HG03139 (cell line): Measurements from ENCODE around the gene ASAP2.
"Not testable (repeated sequence)": the region's sequence is repeated elsewhere in the genome, so short reads cannot be mapped to it uniquely, and the experiment has no call there.

ENCODE experiments used
- ATAC-seq: cut with Tn5 transposase; IDR thresholded peaks from one replicate; pipeline ENCODE4 v1.9.1; 2021; ENCODE audit not compliant: unreplicated experiment

ASAP2 gene

GRCh38 chr2:9210030-9210429, 3.4 kb downstream of the ASAP2 start:
- no peak for ATAC-seq

DNA sequence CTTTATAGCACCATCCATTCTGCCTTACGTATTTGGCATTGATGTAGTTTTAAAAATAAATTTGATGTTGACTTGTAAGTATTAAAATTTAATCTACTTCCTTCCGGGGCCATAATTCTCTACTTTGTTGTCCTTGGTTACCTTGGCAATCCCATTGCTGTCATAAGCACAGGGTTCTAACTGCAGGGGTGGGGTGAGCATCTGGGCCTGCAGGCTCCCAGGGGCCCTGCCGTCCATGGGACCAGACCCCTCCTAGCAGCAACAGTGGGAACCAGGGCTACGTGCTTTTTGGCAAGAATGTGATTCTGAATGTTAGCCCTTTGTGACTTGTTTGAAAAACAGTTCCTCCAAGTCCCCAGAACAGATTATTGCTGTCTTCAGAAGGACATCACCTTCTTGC, 4.9 kb downstream of the ASAP2 start:
- no peak for ATAC-seq

- ATAC-seq: no peak
These were observed 5.5 kb downstream of the ASAP2 start for GRCh38 chr2:9212010-9212635.

DNA sequence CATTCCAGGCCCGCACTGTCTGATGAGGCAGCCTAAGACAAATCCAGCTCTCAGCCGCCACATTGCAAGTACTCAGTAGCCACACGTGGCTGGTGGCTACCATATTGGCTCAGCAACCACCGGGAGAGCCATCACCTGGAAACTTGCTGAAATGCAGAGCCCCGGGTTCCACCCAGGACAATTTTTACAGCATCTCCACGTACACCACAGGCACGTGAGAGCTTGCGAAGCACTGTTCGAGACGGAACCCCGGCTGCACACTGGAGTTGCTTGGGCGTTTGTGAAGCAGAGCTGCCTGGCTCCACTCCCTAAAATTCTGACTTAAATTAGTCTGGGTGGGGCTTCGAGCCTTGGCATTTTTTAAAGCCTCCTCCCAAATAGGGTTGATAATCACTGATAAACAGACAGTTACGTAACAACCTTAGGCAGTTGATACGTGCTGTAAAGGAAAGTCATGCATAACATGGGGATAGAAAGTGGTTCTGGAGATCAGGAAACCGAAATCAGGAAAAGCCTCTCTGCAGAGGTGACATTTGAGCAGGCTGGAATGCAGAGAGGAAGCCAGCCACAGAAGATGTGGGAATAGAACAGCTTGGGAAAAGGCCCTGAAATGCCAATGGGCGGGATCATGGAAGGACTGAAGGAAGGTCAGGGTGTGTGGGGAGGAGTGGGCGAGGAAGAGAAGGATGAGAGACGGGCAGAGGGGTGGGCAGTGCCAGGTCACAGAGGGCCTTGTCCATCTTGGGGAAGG, 6.2 kb downstream of the ASAP2 start:
- ATAC-seq: no peak

DNA sequence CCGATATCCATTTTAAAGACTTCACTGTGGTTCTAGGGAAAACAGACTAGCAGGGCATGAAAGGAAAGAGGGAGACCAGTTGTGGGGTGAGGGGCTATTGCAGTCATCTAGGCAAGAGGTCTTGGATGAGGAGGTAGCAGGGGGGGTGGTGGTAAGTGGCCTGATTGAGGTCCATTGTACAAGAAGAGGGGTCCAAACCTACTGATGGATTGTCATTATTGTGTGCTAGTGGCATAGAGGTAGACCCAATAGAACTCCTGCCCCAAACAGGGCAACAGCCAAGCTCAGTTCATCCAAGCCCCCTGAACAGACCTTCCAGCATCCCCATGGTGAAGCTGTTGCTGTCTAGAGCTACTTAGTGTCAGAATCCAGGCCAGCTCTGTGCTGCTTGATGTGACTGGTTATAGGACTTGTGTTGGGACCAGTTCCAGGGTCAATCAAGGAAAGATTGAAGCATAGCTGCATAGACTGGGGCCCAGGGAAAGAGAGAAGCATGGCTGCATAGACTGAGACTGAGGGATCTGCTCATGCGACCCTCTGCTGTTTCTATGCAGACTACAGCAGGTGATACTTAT, 7.0 kb downstream of the ASAP2 start:
- ATAC-seq: no peak

- no peak for ATAC-seq
These were observed 8.3 kb downstream of the ASAP2 start for GRCh38 chr2:9214873-9215272.

- no peak for ATAC-seq
These were observed 9.1 kb downstream of the ASAP2 start for GRCh38 chr2:9215680-9216079.

- ATAC-seq: not testable (repeated sequence)
These were observed 9.5 kb downstream of the ASAP2 start for GRCh38 chr2:9216143-9216542.

GRCh38 chr2:9217838-9218770, 11.5 kb downstream of the ASAP2 start:
- no peak for ATAC-seq

DNA sequence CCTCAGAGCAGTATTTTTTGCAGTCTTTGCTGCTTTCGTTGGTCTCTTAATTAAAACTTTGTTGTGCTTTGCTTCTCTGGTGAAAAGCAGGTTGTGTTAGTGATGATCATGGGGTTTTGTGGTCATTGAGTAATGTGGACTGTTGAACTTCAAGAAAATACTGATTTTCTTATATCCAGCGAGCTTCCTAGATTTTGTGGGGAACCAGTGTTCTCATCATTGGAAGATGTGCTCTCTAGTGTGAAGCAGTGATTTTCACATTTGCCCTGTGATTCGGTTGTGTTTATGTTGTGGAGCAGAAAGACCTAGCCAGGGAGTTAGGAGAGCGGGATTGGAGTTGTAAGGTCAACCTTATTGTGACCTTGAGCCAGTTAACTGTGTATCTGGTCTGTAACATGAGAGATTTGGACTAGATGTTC, 12.4 kb downstream of the ASAP2 start:
- no peak for ATAC-seq

DNA sequence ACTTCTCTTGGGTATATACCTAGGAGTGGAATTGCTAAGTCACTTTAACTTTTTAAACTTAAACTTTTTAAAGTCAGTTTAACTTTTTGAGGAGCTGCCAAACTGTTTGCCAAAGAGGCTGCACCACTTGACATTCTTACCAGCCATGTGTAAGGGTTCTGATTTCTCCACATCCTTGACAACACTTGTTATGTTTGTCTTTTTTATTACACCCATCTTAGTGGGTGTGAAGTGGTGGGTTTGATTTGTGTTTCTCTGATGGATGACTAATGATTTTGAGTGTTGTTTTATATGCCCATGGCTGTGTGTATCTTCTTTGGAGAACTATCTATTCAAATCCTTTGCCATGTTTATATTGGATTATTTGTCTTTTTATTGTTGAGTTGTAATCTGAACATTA, 13.6 kb downstream of the ASAP2 start:
- ATAC-seq: no peak

DNA sequence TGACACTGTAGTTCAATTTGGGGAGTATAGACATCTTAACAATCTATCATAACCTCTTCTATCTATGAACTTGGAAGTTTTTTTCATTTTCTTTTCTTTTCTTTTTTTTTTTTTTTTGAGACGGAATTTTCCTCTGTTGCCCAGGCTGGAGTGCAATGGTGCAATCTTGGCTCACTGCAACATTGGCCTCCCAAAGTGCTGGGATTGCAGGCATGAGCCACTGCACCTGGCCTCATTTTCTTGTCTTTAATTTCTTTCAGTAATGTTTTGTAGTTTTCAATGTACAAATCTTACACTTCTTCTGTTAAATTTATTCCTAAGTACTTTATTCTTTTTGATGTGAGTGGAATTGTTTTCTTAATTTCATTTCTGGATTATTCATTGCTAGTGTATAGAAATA, 14.6 kb downstream of the ASAP2 start:
- ATAC-seq: no peak

- no peak for ATAC-seq
These were observed 15.8 kb downstream of the ASAP2 start for GRCh38 chr2:9222239-9222892.

- ATAC-seq: no peak
These were observed 16.3 kb downstream of the ASAP2 start for GRCh38 chr2:9222893-9223287.

GRCh38 chr2:9225806-9226205, 19.2 kb downstream of the ASAP2 start:
- ATAC-seq: no peak

- ATAC-seq: no peak
These were observed 20.1 kb downstream of the ASAP2 start for GRCh38 chr2:9226458-9227380.

GRCh38 chr2:9228088-9228751, 21.6 kb downstream of the ASAP2 start:
- ATAC-seq: no peak

DNA sequence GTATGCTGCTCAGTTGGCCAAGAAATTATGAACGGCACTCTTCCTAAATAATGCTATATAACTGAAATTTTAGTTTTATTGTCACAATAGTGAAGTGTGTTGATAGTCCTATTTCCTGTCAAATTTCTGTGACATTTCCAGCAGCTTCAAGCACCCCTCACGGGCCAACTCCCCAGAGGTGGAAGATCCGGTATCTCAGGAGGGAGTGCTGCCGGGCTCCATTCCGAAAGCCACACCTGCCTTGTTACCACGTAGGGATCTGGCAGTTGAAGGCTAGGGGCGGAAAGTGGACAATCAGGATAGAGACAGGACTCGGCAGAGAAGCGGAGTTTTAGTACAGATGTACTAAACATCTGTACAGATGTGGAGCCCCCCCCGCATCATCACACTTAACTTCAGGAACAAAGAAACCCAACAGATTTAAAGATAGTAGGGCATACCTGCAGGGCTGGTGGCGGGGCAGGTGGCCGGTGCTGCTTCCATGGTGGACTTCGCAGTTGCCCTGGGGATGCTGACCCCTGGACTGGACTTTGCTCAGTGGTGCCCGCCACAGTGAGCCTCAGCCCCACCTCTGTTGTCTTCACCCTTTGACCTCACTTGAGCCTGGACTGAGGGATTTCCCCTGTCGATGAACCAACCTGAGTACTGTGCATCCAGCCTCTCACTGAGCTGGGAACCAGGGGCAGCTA, 22.3 kb downstream of the ASAP2 start:
- no peak for ATAC-seq

GRCh38 chr2:9229470-9229820, 22.8 kb downstream of the ASAP2 start:
- ATAC-seq: no peak
